Sigmoid colon (tissue), 7 donors: ENCODE results near the gene ANO4. TPM values are rescaled to one million over a fixed set of nuclear protein-coding genes. Genes with fewer than 3 reads are reported as not detected.
"Not testable (repeated sequence)": the region's sequence is repeated elsewhere in the genome, so short reads cannot be mapped to it uniquely, and the experiment has no call there.

ENCODE experiments used
- DNase-seq: peaks from one replicate; pipeline ENCODE4 v3.0.0-alpha.2; 2019
- H3K27ac ChIP-seq, 4 donors: fragments of 200-600 bp; sonication (generic); one replicate each; pipeline ENCODE4 v1.5.1; 2016 to 2019; ENCODE audit warnings: mild to moderate bottlenecking in 1 of 4
- H3K27me3 ChIP-seq, 3 donors: fragments of 200-600 bp; sonication (generic); one replicate each; pipeline ENCODE4 v1.5.1; 2019; ENCODE audit warnings: mild to moderate bottlenecking in 1 of 3
- H3K36me3 ChIP-seq, 4 donors: fragments of 200-600 bp; sonication (generic); one replicate each; pipeline ENCODE4 v1.5.1; 2016 to 2019
- H3K4me1 ChIP-seq, 4 donors: fragments of 200-600 bp; sonication (generic); one replicate each; pipeline ENCODE4 v1.5.1; 2017 to 2019
- H3K4me3 ChIP-seq, 4 donors: fragments of 200-600 bp; sonication (generic); one replicate each; pipeline ENCODE4 v1.5.1; 2017 to 2019; ENCODE audit warnings: mild to moderate bottlenecking in 2 of 4, moderate library complexity in 1 of 4
- H3K9me3 ChIP-seq, 4 donors: fragments of 200-600 bp in 3 of 4; sonication (generic) in 3 of 4; one replicate each; pipeline versions ENCODE4 v1.5.1 to v1.6.1; 2013 to 2019
- CTCF ChIP-seq, 4 experiments: fragments of 450-650 bp in 3 of 4; fragments of 200-600 bp in 1 of 4; IDR thresholded peaks; one replicate each; pipeline ENCODE4 v1.5.1; 2016 to 2019; ENCODE audit warnings: antibody characterized with exemption in 4 of 4, mild to moderate bottlenecking in 3 of 4, moderate library complexity in 2 of 4
- EP300 ChIP-seq, 4 donors: sonication (generic); formaldehyde crosslinking; IDR thresholded peaks; one replicate each; pipeline ENCODE4 v1.6.1; 2017; ENCODE audit warnings: antibody characterized with exemption in 4 of 4
- POLR2A ChIP-seq, 2 donors: fragments of 450-650 bp; IDR thresholded peaks; one replicate each; pipeline ENCODE4 v1.6.1; 2016; ENCODE audit warnings: antibody characterized with exemption in 2 of 2, mild to moderate bottlenecking in 2 of 2, moderate library complexity in 2 of 2
- POLR2AphosphoS5 ChIP-seq, 4 donors: sonication (generic); formaldehyde crosslinking; IDR thresholded peaks; one replicate each; pipeline ENCODE4 v1.6.1; 2017; ENCODE audit warnings: antibody characterized with exemption in 4 of 4
- WGBS, 2 donors: extraction: QIAGEN DNeasy Blood & Tissue Kit; methylation state at CpG; one replicate each; pipeline ENCODE4 v1.1.7; 2013; 5-methylcytosine and 5-hydroxymethylcytosine counted together
- intact Hi-C: fragments of 100-400 bp; cut with DNase I; formaldehyde crosslinking; loops from one replicate; pipeline ENCODE4 v1.15.1; 2023
- polyA plus RNA-seq, 3 donors: library from polyadenylated mRNA; stranded (reverse); fragments of 200-250 nt; gene quantifications; one replicate each; pipeline ENCODE4 v1.2.3, GENCODE V29; 2013
- total RNA-seq, 4 donors: library from RNA; depleted of rRNA; stranded (reverse); fragments of >200 nt; gene quantifications; one replicate each; pipeline ENCODE4 v1.1.0, GENCODE V29; 2016
- donor health status: healthy with polysubstance abuse.
- donor health status: Bipolar disorder and iron deficiency.
- donor health status: healthy.

The ANO4 gene
- total and polyA plus RNA-seq, 7 donors, result 0.09 to 3.3 (median 0.41) TPM; not detected in 2

- no peak overlapping the region for H3K27ac ChIP-seq
These were observed 288.1 kb downstream of the ANO4 start for GRCh38 chr12:101082706-101083105.

GRCh38 chr12:101086490-101087135, 292.0 kb downstream of the ANO4 start:
- DNase-seq, result no peak
- no peak overlapping the region for H3K27ac ChIP-seq
- 40 to 55% methylated on average over 11 of the region's 11 CpGs for WGBS, 2 donors
- intact Hi-C loops, result no loop called here
- no peak overlapping the region for H3K4me3 ChIP-seq
- no peaks in the 10 kb centered on the region for H3K4me1 ChIP-seq
- TF ChIP-seq EP300 (IDR thresholded peaks at IDR 0.05) (no peak), CTCF (IDR thresholded peaks at IDR 0.05) (no peak), POLR2AphosphoS5 (IDR thresholded peaks at IDR 0.05) (no peak), POLR2A (IDR thresholded peaks at IDR 0.05) (no peak)
- H3K9me3 ChIP-seq, result no peaks in the 10 kb centered on the region
- H3K27me3 ChIP-seq, result no peaks in the 10 kb centered on the region
- no peaks in the 10 kb centered on the region for H3K36me3 ChIP-seq

More at GRCh38 chr12:101082706-101083105, 288.1 kb downstream of the ANO4 start:
- WGBS, 2 donors, result 58 to 89% methylated on average over 3 of the region's 3 CpGs
- TF ChIP-seq POLR2A (IDR thresholded peaks at IDR 0.05) (no peak), POLR2AphosphoS5 (IDR thresholded peaks at IDR 0.05) (no peak), EP300 (IDR thresholded peaks at IDR 0.05) (no peak), CTCF (IDR thresholded peaks at IDR 0.05) (no peak)
- Histone ChIP-seq H3K4me1 (peaks cover 0 to 2% (median under 1%) of the 10 kb centered on the region in 4 donors), H3K9me3 (no peaks in the 10 kb centered on the region), H3K36me3 (no peaks in the 10 kb centered on the region), H3K27me3 (no peaks in the 10 kb centered on the region), H3K4me3 (no peak overlapping the region)
- intact Hi-C loops, result no loop called here
- no peak for DNase-seq

- H3K4me1 ChIP-seq, result no peaks in the 10 kb centered on the region
- no peak for TF ChIP-seq POLR2A (IDR thresholded peaks at IDR 0.05)
- no peak for TF ChIP-seq EP300 (IDR thresholded peaks at IDR 0.05)
- no peak for TF ChIP-seq POLR2AphosphoS5 (IDR thresholded peaks at IDR 0.05)
- no peak for TF ChIP-seq CTCF (IDR thresholded peaks at IDR 0.05)
- H3K9me3 ChIP-seq, result no peaks in the 10 kb centered on the region
- no peaks in the 10 kb centered on the region for H3K36me3 ChIP-seq
- 88 to 89% methylated on average over 5 of the region's 5 CpGs for WGBS, 2 donors
- H3K27me3 ChIP-seq, result no peaks in the 10 kb centered on the region
- intact Hi-C loops, result no loop called here
- no peak for DNase-seq
- H3K4me3 ChIP-seq, result no peak overlapping the region
- no peak overlapping the region for H3K27ac ChIP-seq
These were observed 293.3 kb downstream of the ANO4 start for GRCh38 chr12:101087920-101088319.

- Histone ChIP-seq H3K9me3 (no peaks in the 10 kb centered on the region), H3K4me3 (no peak overlapping the region), H3K4me1 (no peaks in the 10 kb centered on the region), H3K27me3 (no peaks in the 10 kb centered on the region), H3K27ac (no peak overlapping the region), H3K36me3 (no peaks in the 10 kb centered on the region)
- intact Hi-C loops, result no loop called here
- TF ChIP-seq EP300 (IDR thresholded peaks at IDR 0.05) (no peak), POLR2A (IDR thresholded peaks at IDR 0.05) (no peak), POLR2AphosphoS5 (IDR thresholded peaks at IDR 0.05) (no peak)
- DNase-seq, result no peak
- WGBS, 2 donors, result 78 to 82% methylated on average over 3 of the region's 3 CpGs
These were observed 294.7 kb downstream of the ANO4 start for GRCh38 chr12:101089271-101089670.

GRCh38 chr12:101090222-101090621, 295.6 kb downstream of the ANO4 start:
- H3K27me3 ChIP-seq, H3K9me3 ChIP-seq, DNase-seq, intact Hi-C loops, H3K4me1 ChIP-seq, H3K36me3 ChIP-seq, H3K27ac ChIP-seq, H3K4me3 ChIP-seq: not testable (repeated sequence)
- 96 to 98% methylated on average over 4 of the region's 4 CpGs for WGBS, 2 donors
